Panc1 (cell line): ENCODE data around the gene KCNMA1. TPM values are rescaled to one million over a fixed set of nuclear protein-coding genes. Genes with fewer than 3 reads are reported as not detected.

Experiments used
- ATAC-seq: fragments of 200-7000 bp; cut with Tn5 transposase; 2 replicates; pipeline ENCODE4 v1.9.1; 2020; ENCODE audit warnings: mild to moderate bottlenecking, moderate library complexity
- BruUV-seq: library from RNA; stranded (reverse); fragments of 400-500 nt; replicated peaks from 2 replicates; lab custom pipeline; 2021; lab: Mats Ljungman, UMichigan
- CTCF ChIA-PET: fragments of 300-600 bp; sonication (Branson Sonifier 250); formaldehyde crosslinking; loops from one replicate; lab custom pipeline; 2022; ENCODE audit warnings: antibody characterized with exemption; lab: Charles Lee
- POLR2A ChIA-PET: fragments of 300-600 bp; sonication (Branson Sonifier 250); formaldehyde crosslinking; loops from one replicate; lab custom pipeline; 2022; ENCODE audit warnings: antibody characterized with exemption; lab: Charles Lee
- DNase-seq: peaks from one replicate; pipeline ENCODE4 v3.0.0-alpha.2; 2010; ENCODE audit warnings: low read depth, low spot score
- H3K27ac ChIP-seq: 2 replicates; pipeline ENCODE4 v1.5.1; 2011; ENCODE audit warnings: mild to moderate bottlenecking, low read length, inconsistent platforms
- H3K27me3 ChIP-seq: fragments of 200-500 bp; sonication (Bioruptor generic); 2 replicates; pipeline ENCODE4 v1.6.0; 2014; ENCODE audit warnings: low read length, inconsistent platforms; ENCODE audit not compliant: control insufficient read depth, insufficient read depth
- H3K36me3 ChIP-seq: fragments of 200-500 bp; sonication (Bioruptor generic); 2 replicates; pipeline ENCODE4 v1.5.1; 2014; ENCODE audit warnings: inconsistent platforms, mild to moderate bottlenecking, low read length, moderate library complexity; ENCODE audit not compliant: control insufficient read depth, insufficient read depth
- H3K4me1 ChIP-seq: 2 replicates; pipeline ENCODE4 v1.5.1; 2011; ENCODE audit warnings: inconsistent platforms, mild to moderate bottlenecking, low read length, moderate library complexity; ENCODE audit not compliant: control insufficient read depth, insufficient read depth
- H3K4me3 ChIP-seq, 2 experiments: 2 replicates each; pipeline ENCODE4 v1.5.1; 2011 to 2012; ENCODE audit warnings: low read depth in 2 of 2, low read length in 2 of 2, mild to moderate bottlenecking in 2 of 2, inconsistent platforms in 1 of 2, moderate library complexity in 1 of 2
- H3K9me3 ChIP-seq: fragments of 200-500 bp; sonication (Bioruptor generic); 2 replicates; pipeline ENCODE4 v1.5.1; 2014; ENCODE audit warnings: low read depth, mild to moderate bottlenecking, inconsistent platforms, low read length, moderate library complexity; ENCODE audit not compliant: control insufficient read depth, insufficient read depth
- POLR2AphosphoS5 ChIP-seq: IDR thresholded peaks from 2 replicates; pipeline ENCODE4 v1.6.1; 2012; ENCODE audit warnings: mild to moderate bottlenecking, low read depth, low read length, moderate library complexity
- SIN3A ChIP-seq: IDR thresholded peaks from 2 replicates; pipeline ENCODE4 v1.6.1; 2012; ENCODE audit warnings: low read depth, mild to moderate bottlenecking, low read length, moderate library complexity, borderline replicate concordance; ENCODE audit not compliant: insufficient read depth
- TCF7L2 ChIP-seq: IDR thresholded peaks from 2 replicates; pipeline ENCODE4 v1.6.1; 2011; ENCODE audit warnings: mild to moderate bottlenecking, low read depth, low read length, inconsistent platforms
- in situ Hi-C: cut with HindIII; loops from 2 replicates; pipeline ENCODE4 v1.10.0; 2016; ENCODE audit warnings: low sequenced_read_pairs, low pct_unique_long_range_greater_than_20kb
- intact Hi-C: fragments of 100-400 bp; cut with micrococcal nuclease; formaldehyde crosslinking; loops from one replicate; pipeline ENCODE4 v1.10.0; 2022; ENCODE audit not compliant: unreplicated experiment
- total RNA-seq: library from RNA; stranded (reverse); gene quantifications from one replicate; pipeline ENCODE4 v1.2.1, GENCODE V29; 2021; ENCODE audit not compliant: unreplicated experiment
- TF ChIP-seq, protein P1 (sequence below): fragments of 450-650 bp; IDR thresholded peaks from 2 replicates; pipeline ENCODE4 v1.5.1; 2017; ENCODE audit warnings: mild to moderate bottlenecking
- TF ChIP-seq, protein P2 (sequence below), 2 experiments: IDR thresholded peaks; 2 replicates each; pipeline ENCODE4 v1.6.1; 2011 to 2012; ENCODE audit warnings: low read depth in 2 of 2, control low read depth in 1 of 2, low read length in 1 of 2, mild to moderate bottlenecking in 1 of 2, moderate library complexity in 1 of 2; ENCODE audit not compliant: insufficient read depth in 1 of 2

The KCNMA1 gene
- total RNA-seq, 1 experiment from 2014 or later, result 91.9 TPM

GRCh38 chr10:77186936-77187335, 450.7 kb downstream of the KCNMA1 start:
- intact Hi-C loops (no loop called here), in situ Hi-C loops (no loop called here)
- Histone ChIP-seq H3K36me3 (no peaks in the 10 kb centered on the region), H3K27me3 (no peaks in the 10 kb centered on the region), H3K27ac (no peak overlapping the region), H3K4me1 (0 out of 2 replicates have a peak, but pooled peaks cover 2% of the 10 kb centered on the region), H3K9me3 (no peaks in the 10 kb centered on the region), H3K4me3 (no peak overlapping the region)
- DNase-seq (no peak), ATAC-seq (no peak)
- no TSS peak for BruUV-seq
- ChIA-PET CTCF (interaction anchor here (0.5 kb wide), 1 partner anchor 56 kb away, joined by 3 read pairs; no protein-coding TSS in a partner anchor), POLR2A (interaction anchor here (0.6 kb wide), 1 partner anchor 1997 kb away, joined by 3 read pairs; no protein-coding TSS in a partner anchor)
- TF ChIP-seq, protein P1, sequence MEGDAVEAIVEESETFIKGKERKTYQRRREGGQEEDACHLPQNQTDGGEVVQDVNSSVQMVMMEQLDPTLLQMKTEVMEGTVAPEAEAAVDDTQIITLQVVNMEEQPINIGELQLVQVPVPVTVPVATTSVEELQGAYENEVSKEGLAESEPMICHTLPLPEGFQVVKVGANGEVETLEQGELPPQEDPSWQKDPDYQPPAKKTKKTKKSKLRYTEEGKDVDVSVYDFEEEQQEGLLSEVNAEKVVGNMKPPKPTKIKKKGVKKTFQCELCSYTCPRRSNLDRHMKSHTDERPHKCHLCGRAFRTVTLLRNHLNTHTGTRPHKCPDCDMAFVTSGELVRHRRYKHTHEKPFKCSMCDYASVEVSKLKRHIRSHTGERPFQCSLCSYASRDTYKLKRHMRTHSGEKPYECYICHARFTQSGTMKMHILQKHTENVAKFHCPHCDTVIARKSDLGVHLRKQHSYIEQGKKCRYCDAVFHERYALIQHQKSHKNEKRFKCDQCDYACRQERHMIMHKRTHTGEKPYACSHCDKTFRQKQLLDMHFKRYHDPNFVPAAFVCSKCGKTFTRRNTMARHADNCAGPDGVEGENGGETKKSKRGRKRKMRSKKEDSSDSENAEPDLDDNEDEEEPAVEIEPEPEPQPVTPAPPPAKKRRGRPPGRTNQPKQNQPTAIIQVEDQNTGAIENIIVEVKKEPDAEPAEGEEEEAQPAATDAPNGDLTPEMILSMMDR, result no peak
- TF ChIP-seq SIN3A (no peak), TCF7L2 (no peak), POLR2AphosphoS5 (no peak)
- TF ChIP-seq, protein P2, sequence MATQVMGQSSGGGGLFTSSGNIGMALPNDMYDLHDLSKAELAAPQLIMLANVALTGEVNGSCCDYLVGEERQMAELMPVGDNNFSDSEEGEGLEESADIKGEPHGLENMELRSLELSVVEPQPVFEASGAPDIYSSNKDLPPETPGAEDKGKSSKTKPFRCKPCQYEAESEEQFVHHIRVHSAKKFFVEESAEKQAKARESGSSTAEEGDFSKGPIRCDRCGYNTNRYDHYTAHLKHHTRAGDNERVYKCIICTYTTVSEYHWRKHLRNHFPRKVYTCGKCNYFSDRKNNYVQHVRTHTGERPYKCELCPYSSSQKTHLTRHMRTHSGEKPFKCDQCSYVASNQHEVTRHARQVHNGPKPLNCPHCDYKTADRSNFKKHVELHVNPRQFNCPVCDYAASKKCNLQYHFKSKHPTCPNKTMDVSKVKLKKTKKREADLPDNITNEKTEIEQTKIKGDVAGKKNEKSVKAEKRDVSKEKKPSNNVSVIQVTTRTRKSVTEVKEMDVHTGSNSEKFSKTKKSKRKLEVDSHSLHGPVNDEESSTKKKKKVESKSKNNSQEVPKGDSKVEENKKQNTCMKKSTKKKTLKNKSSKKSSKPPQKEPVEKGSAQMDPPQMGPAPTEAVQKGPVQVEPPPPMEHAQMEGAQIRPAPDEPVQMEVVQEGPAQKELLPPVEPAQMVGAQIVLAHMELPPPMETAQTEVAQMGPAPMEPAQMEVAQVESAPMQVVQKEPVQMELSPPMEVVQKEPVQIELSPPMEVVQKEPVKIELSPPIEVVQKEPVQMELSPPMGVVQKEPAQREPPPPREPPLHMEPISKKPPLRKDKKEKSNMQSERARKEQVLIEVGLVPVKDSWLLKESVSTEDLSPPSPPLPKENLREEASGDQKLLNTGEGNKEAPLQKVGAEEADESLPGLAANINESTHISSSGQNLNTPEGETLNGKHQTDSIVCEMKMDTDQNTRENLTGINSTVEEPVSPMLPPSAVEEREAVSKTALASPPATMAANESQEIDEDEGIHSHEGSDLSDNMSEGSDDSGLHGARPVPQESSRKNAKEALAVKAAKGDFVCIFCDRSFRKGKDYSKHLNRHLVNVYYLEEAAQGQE (IDR thresholded peaks at IDR 0.05; ENCODE audit: insufficient read depth in 1 of 2, low read depth in 2 of 2, low read length in 1 of 2), result no peak

DNA sequence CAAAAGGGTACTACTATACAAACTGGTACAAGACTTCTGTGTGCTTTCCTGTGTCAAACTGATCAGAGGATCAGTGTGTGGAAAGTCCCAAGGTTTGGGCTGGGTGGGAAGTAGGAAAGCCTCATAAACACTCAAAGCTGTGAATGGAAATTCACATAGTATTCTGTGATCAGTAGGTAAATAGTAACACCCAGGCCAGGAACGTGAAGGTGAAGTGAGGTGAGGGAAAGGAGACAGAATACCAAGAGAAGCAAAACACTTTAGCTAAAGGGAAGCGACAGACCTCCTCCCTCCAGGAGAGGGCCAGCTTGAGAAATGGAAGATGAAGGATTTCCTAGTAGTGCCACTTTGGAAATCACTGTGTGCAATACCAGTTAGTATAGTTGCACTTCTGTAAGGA, 451.9 kb downstream of the KCNMA1 start:
- ChIA-PET POLR2A (no interaction called here), CTCF (interaction anchor here (0.7 to 0.8 kb wide), 2 partner anchors 10 to 14 kb away, joined by 4 read pairs; no protein-coding TSS in a partner anchor)
- Histone ChIP-seq H3K36me3 (no peaks in the 10 kb centered on the region), H3K27ac (no peak overlapping the region), H3K27me3 (no peaks in the 10 kb centered on the region), H3K9me3 (no peaks in the 10 kb centered on the region), H3K4me1 (0 out of 2 replicates have a peak, but pooled peaks cover 2% of the 10 kb centered on the region), H3K4me3 (no peak overlapping the region)
- no TSS peak for BruUV-seq
- intact Hi-C loops (no loop called here), in situ Hi-C loops (no loop called here)
- ATAC-seq (no peak), DNase-seq (no peak)
- TF ChIP-seq, protein P1, result peak; percentile 20; the same call in 1 of the 2 replicates
- TF ChIP-seq, protein P2 (IDR thresholded peaks at IDR 0.05; ENCODE audit: insufficient read depth in 1 of 2, low read depth in 2 of 2, low read length in 1 of 2), result no peak
